Activated T-cell treated with anti-CD3 and anti-CD28 coated beads, Interleukin-2, amount 50 U/mL, for 4 hours (primary cell): Measurements from ENCODE around the gene FGF4. TPM values are rescaled to one million over a fixed set of nuclear protein-coding genes. Genes with fewer than 3 reads are reported as not detected.
"Not testable (repeated sequence)": the region's sequence is repeated elsewhere in the genome, so short reads cannot be mapped to it uniquely, and the experiment has no call there.

Source experiments
- ATAC-seq, 2 donors: fragments of 200-7000 bp; cut with Tn5 transposase; one replicate each; pipeline ENCODE4 v1.10.0; 2021
- DNase-seq: peaks from one replicate; pipeline ENCODE4 v3.0.0-alpha.2; 2020
- H3K27me3 Mint-ChIP-seq: one replicate; pipeline ENCODE4 v1.8.0; 2021; ENCODE audit warnings: low read depth, mixed read lengths
- H3K36me3 Mint-ChIP-seq: one replicate; pipeline ENCODE4 v1.8.0; 2022; ENCODE audit warnings: mixed read lengths; ENCODE audit not compliant: insufficient read depth
- H3K4me1 Mint-ChIP-seq: one replicate; pipeline ENCODE4 v1.8.0; 2021; ENCODE audit warnings: low read depth, mixed read lengths
- H3K4me3 Mint-ChIP-seq: one replicate; pipeline ENCODE4 v1.8.0; 2021; ENCODE audit warnings: mild to moderate bottlenecking, moderate library complexity, mixed read lengths
- H3K9me3 Mint-ChIP-seq: one replicate; pipeline ENCODE4 v1.8.0; 2021; ENCODE audit warnings: mixed read lengths
- total RNA-seq, 3 donors: library from RNA; stranded (reverse); gene quantifications; one replicate each; pipeline ENCODE4 v1.2.1, GENCODE V29; 2021

The FGF4 gene
- total RNA-seq, 3 donors from 2014 or later = not detected

DNA sequence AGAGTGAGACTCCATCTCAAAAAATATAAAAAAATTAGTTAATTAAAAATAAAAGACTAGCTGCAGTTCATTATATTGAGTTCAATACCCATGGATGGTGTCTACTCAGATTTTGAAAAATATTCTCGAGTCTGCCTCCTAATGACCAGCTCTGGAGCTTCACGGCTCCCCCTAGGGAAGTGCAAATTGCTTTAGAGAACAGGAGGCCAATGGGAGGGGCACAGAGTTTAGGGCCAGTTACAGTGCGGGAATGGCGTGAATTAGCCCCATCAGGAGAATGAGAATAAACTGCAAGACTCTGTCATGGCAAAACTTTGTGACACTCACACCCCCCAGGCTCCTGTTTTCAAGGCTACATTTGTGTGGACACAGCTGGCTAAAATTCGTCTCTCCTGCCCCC, 4.6 kb downstream of the FGF4 start:
- no peak for ATAC-seq
- Mint-ChIP-seq H3K4me1 (no peaks in the 10 kb centered on the region), H3K36me3 (no peaks in the 10 kb centered on the region), H3K9me3 (no peaks in the 10 kb centered on the region), H3K27me3 (peaks cover 29% of the 10 kb centered on the region), H3K4me3 (no peak overlapping the region)
- no peak for DNase-seq

DNA sequence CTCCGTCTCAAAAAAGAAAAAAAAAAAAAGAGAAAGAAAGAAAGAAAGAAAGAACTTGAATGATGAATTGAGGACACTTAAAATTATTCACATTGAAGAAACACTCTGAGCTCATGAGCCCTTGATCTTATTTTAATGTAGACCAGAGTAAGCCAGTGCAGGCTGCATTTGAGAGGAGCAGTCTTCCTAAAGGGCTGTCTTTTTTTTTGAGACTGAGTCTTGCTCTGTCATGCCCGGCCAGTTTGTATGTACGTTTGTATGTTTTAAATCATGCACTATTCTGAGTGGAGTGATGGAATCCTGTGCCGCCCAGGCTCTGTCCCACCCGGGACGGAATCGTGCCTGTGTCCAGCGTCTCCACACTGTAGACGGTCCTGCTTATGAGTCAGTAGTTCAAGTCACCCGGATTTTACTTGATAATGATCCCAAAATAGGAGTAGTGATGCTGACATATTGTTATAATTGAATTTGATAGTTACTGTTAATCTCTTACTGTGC, 9.6 kb downstream of the FGF4 start:
- H3K9me3 Mint-ChIP-seq = no peaks in the 10 kb centered on the region
- H3K27me3 Mint-ChIP-seq = peaks cover 22% of the 10 kb centered on the region
- no peak overlapping the region for H3K4me3 Mint-ChIP-seq
- no peaks in the 10 kb centered on the region for H3K36me3 Mint-ChIP-seq
- no peak for ATAC-seq
- H3K4me1 Mint-ChIP-seq = no peaks in the 10 kb centered on the region
- no peak for DNase-seq

DNA sequence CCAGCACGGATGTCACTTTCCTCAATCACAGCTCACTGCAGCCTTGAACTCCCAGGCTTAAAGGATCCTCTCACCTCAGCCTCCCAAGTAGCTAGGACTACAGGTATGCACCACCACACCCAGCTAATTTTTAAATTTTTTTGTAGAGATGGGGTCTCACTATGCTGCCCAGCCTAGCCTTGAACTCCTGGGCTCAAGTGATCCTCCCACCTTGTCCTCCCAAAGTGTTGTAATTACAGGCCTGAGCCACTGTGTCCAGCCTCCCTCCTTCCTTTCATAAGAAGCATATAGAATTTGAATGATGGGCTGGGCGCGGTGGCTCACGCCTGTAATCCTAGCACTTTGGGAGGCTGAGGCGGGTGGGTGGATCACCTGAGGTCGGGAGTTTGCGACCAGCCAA, 10.2 kb downstream of the FGF4 start:
- not testable (repeated sequence) for ATAC-seq, H3K4me3 Mint-ChIP-seq, H3K4me1 Mint-ChIP-seq, H3K9me3 Mint-ChIP-seq, H3K36me3 Mint-ChIP-seq, DNase-seq
- H3K27me3 Mint-ChIP-seq = peaks cover 23% of the 10 kb centered on the region

DNA sequence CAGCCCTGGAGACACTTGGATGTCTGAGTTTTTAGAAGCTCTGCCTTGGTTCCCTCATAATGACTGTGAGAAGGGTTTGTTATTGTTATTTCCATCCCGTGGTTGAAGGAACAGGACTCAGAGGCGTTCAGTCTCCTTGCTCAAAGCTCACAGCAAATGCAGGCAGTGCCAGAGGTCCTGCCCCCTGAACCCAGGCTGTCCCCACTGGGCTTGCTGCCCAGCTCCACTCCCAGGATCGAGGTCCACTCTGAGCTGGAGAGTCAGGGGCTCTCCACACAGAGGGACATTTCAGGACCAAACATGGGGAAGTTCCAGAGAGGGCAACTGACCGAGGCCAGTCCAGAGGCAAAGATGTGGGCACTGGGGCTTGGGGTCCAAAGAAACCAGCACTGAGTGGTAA, 14.8 kb downstream of the FGF4 start:
- Mint-ChIP-seq H3K36me3 (no peaks in the 10 kb centered on the region), H3K4me3 (no peak overlapping the region), H3K27me3 (peaks cover 31% of the 10 kb centered on the region), H3K4me1 (no peaks in the 10 kb centered on the region), H3K9me3 (no peaks in the 10 kb centered on the region)
- DNase-seq (no peak), ATAC-seq (no peak)

DNA sequence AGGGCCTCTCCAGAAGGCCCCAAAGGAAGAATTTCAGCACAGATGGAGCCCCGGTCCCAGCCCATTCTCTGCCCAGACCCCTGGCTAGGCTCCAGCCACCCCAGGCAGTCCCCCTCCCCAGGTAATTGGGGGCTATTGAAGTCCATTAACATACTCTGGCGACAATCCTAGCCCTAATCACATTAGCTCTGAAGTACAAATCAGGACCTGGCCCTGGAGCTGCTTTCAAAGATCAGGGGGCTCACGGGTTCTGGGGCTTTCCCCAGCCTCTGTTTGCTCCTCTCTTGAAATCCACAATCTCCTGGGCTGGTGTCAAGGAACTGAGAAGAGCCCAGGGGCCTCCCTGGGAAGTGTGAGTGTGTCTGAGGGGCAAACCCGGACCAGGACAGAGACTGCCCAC, 22.3 kb downstream of the FGF4 start:
- H3K4me1 Mint-ChIP-seq = no peaks in the 10 kb centered on the region
- DNase-seq = no peak

DNA sequence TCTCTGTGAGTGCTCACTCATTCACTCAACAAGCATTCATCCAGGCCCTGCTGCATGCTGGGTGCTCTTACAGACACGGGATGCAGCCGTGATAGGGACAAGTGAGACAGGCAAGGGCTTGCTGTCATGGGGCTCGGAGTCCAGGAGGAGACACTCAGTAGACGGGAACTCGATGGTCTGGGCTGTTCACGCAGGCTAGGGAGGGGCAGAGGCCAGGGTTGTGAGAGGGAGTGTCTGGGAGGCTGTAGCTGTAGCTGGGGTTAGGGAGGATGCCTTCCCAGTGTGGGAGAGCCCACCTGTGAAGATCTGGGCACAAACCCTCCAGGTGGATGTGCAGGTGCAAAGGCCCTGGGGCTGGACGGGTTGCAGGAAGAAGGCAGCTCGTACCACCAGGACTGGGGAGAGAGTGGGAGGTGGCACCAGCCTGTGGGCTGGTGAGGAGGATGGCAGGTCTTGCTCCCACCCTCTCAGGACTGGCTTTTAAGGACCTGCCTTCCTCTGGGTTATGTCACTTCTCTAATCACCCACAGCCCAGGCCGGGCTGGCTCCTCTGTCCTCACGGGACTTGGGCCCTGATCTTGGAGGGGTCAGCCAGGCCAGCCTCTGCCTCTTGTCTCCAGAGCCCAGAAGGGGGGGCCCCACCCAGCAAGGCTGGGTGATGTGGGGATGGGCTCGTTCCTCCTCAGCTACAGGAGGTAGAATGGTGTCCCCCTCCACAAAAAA, 24.1 kb downstream of the FGF4 start:
- peaks cover 18% of the 10 kb centered on the region for H3K27me3 Mint-ChIP-seq
- no peak for DNase-seq
- H3K9me3 Mint-ChIP-seq = no peaks in the 10 kb centered on the region
- H3K4me3 Mint-ChIP-seq = no peak overlapping the region
- H3K36me3 Mint-ChIP-seq = no peaks in the 10 kb centered on the region
- ATAC-seq = no peak
- no peaks in the 10 kb centered on the region for H3K4me1 Mint-ChIP-seq

More for the DNA sequence above, 22.3 kb downstream of the FGF4 start:
- H3K36me3 Mint-ChIP-seq = no peaks in the 10 kb centered on the region
- no peaks in the 10 kb centered on the region for H3K9me3 Mint-ChIP-seq
- peaks cover 15% of the 10 kb centered on the region for H3K27me3 Mint-ChIP-seq
- H3K4me3 Mint-ChIP-seq = no peak overlapping the region
- ATAC-seq = no peak

DNA sequence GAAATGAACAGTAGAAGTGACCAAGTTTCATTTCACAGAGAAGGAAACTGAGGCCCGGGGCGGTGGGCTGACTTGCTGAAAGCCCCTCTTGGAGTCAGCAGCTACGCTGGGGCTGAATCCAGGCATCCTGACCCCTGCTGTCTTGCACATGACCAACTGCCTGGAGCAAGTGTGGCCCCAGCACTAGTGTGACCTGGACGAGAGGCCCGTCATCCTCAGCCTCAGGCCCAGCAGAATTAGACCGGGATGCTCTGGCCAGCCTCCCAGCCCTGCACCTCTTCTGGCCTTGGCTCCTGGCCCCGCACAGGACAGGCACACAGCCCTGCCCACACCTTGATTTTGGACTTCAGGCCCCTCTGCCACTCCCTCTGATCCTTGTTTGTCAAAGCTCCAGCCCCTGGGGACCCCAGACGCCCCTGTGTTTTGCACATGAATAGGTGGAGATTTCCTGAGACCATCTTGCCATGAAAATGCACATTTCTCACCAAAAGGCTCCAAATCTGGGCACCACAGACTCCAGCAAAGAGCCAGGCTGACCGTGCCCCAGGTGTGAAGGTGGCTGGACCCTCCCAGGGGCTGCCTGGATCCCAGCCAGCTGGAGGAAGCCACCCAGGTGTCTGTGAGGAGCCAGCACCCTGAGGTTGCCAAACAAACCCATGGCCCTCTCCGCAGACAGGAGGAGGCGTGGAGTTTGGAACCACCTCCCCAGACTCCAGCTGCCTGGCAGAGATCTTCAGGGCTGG, 24.9 kb downstream of the FGF4 start:
- H3K4me1 Mint-ChIP-seq = no peaks in the 10 kb centered on the region
- no peak overlapping the region for H3K4me3 Mint-ChIP-seq
- H3K36me3 Mint-ChIP-seq = no peaks in the 10 kb centered on the region
- H3K27me3 Mint-ChIP-seq = peaks cover 22% of the 10 kb centered on the region
- no peak for DNase-seq
- no peak for ATAC-seq
- no peaks in the 10 kb centered on the region for H3K9me3 Mint-ChIP-seq

DNA sequence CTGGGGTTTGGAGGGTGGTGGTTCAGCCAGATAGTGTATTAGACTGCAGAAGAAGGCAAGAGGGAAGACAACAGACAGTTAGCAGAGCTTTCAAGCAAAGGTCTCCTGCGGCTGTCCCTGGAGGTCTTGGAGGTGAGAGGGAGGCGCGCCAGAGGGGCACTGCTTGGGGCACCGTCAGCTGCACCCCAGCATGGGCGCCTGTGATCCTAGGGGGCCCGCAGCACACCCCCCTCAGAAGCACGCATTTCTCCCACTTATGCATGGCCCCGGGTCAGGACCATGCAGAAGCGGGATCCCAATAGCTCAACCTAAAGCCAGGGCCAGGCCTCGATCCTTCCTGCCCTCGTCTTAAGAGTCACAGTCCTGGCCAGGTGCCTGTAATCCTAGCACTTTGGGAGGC, 26.5 kb downstream of the FGF4 start:
- Mint-ChIP-seq H3K9me3 (no peaks in the 10 kb centered on the region), H3K4me3 (no peak overlapping the region), H3K36me3 (no peaks in the 10 kb centered on the region), H3K27me3 (peaks cover 26% of the 10 kb centered on the region), H3K4me1 (no peaks in the 10 kb centered on the region)
- ATAC-seq = no peak
- DNase-seq = no peak

DNA sequence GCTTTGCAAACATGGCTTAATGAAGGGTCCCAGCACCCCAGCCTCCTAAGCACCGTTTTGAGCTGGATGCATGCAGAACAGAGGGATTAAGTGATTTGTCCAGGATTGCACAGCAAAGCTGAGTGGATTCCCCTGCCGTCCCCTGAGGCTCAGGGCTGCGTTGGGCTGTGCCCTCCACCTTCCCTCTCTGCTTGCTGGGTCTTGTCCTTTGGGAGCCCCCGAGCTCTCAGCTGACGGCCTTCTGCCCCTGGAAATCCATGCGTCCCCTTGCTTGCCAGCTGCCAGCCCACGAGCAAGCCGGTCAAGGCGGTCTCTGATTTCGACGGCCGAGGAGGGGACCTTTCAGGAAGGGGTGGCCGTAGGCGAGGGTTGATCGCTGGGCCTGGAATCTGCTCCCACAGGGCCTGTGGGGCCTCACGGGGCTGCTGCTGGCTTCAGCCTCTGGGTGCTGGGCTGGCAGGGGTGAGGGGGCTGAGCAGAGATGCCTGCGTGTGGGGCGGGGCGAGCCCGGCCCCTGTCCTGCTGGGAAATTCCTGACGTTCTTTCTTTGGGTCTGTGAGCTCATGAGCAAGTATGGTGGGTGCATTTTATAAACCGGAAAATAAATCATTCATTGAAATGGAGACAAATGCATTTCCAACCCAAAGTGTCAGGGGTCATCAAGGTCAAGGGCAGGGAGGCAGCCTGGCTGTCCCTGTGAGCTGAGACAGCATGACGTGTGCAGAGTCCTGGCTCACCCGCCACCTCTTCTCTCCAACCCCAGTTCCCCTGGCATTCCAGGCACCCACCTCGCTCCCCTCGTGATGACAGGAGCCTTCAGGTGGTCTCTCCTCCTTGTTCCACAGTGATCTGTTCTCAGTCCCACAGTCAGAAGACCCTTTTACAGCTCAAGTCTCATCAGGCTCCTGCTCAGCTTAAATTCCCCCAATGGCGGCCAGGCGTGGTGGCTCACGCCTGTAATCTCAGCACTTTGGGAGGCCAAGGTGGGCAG, 28.1 kb downstream of the FGF4 start:
- Mint-ChIP-seq H3K36me3 (no peaks in the 10 kb centered on the region), H3K4me1 (no peaks in the 10 kb centered on the region), H3K9me3 (no peaks in the 10 kb centered on the region), H3K27me3 (peaks cover 31% of the 10 kb centered on the region), H3K4me3 (no peak overlapping the region)
- DNase-seq (no peak), ATAC-seq (no peak)

DNA sequence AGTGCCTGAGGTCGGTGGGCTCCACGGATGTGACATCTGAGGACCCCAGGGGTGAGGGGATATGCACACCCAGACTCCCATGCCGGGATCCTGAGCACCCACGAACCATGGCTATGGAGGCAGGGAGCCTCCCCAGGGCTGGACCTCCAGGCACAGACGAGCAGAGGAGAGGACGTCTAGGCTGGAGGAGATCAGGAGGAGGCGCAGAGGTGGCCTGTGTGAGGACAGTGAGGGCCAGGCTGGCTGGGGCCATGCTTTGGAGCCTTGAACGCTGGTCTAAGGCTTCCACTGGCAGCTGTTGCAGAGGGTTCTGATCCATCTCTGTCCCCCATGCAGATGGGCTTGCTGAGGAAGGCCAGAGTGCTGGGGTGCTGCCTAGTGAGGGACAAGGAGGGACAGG, 29.0 kb downstream of the FGF4 start:
- Mint-ChIP-seq H3K4me1 (no peaks in the 10 kb centered on the region), H3K9me3 (no peaks in the 10 kb centered on the region), H3K4me3 (no peak overlapping the region), H3K36me3 (no peaks in the 10 kb centered on the region), H3K27me3 (peaks cover 31% of the 10 kb centered on the region)
- DNase-seq (no peak), ATAC-seq (no peak)

DNA sequence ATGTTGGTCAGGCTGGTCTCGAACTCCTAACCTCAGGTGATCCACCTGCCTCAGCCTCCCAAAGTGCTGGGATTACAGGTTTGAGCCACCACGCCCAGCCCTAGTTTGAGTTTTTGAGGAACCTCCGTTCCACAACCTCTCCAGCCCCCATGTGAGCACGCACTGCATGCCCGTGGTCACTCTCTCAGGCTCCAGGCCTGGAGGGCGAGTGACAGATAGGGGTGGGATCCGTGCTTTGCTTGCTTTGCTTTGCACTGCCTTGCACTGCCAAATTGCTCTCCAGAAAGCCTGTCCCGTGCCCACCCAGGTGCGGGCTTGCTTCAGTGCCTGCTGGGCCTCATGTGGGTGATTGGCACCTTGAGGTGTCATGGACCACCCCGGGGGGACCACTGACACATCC, 29.9 kb downstream of the FGF4 start:
- Mint-ChIP-seq H3K36me3 (no peaks in the 10 kb centered on the region), H3K4me1 (no peaks in the 10 kb centered on the region), H3K27me3 (peaks cover 31% of the 10 kb centered on the region), H3K9me3 (no peaks in the 10 kb centered on the region), H3K4me3 (no peak overlapping the region)
- ATAC-seq (no peak), DNase-seq (no peak)

DNA sequence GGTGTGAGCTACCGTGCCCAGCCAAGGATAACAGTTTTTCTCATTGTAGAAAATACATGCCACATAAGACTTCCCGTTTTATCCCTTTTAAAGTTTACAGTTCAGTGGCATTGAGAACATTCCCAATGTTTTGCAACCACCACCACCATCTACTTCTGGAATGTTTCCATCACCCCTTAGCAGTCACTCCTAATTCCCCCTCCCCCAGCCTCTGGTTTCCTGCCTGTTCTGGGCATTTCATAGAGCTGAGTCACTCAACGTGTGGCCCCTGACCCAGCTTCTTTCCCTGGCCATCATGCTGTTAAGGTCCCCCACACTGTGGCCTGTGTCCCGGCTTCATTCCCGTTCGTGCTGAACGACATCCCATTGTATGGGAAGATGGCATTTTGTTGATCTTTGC, 30.7 kb downstream of the FGF4 start:
- H3K27me3 Mint-ChIP-seq = peaks cover 29% of the 10 kb centered on the region
- no peak for ATAC-seq
- H3K9me3 Mint-ChIP-seq = no peaks in the 10 kb centered on the region
- no peaks in the 10 kb centered on the region for H3K4me1 Mint-ChIP-seq
- no peak for DNase-seq
- H3K36me3 Mint-ChIP-seq = no peaks in the 10 kb centered on the region
- no peak overlapping the region for H3K4me3 Mint-ChIP-seq

DNA sequence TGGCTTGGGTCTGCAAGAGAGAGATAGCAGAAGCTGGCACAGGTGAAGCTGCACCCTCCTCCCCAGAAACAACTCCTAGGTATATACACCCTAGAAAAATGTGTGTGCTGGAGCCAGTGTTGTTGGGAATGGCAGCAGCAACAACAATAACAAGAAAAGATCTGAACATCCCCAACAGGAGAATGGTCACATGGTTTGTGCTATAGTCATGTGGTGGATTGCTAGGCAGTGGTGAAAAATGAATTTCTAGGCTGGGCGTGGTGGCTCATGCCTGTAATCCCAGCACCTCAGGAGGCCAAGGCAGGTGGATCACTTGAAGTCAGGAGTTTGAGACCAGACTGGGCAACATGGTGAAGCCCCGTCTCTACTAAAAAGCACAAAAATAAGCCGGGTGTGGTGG, 40.3 kb downstream of the FGF4 start:
- no peak for DNase-seq
- no peaks in the 10 kb centered on the region for H3K36me3 Mint-ChIP-seq
- no peak for ATAC-seq
- H3K9me3 Mint-ChIP-seq = peaks cover 9% of the 10 kb centered on the region
- no peaks in the 10 kb centered on the region for H3K4me1 Mint-ChIP-seq
- H3K4me3 Mint-ChIP-seq = no peak overlapping the region
- H3K27me3 Mint-ChIP-seq = peaks cover 35% of the 10 kb centered on the region

DNA sequence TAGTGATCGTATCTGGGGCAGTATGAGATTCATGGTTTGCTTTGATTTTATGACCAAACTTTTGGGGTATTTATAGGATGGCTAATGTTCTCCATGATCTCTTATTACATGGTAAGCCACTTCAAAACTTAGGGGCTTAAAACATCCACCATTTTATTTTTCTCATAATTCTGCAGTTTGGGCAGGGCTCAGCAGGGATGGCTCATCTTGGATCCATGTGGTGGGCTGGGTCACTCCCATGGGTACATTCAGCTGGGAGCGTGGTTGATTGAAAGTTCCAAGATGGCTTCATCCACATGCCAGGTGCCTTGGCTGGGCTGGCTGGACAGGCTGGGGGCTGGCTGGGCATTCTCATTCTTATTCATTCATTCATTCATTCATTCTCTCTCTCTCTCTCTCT, 40.8 kb downstream of the FGF4 start:
- Mint-ChIP-seq H3K4me1 (no peaks in the 10 kb centered on the region), H3K27me3 (peaks cover 35% of the 10 kb centered on the region), H3K36me3 (no peaks in the 10 kb centered on the region), H3K4me3 (no peak overlapping the region), H3K9me3 (peaks cover 9% of the 10 kb centered on the region)
- DNase-seq = no peak
- no peak for ATAC-seq
